HepG2 (cell line): ENCODE measurements around the gene NEAT1. TPM values are rescaled to one million over a fixed set of nuclear protein-coding genes. Genes with fewer than 3 reads are reported as not detected.

Experiments used
- CHCHD3 ChIP-seq: sonication (generic); formaldehyde crosslinking; IDR thresholded peaks from 2 replicates; pipeline ENCODE4 v1.8.0; 2022; ENCODE audit warnings: mild to moderate bottlenecking, missing genetic modification reagents, moderate library complexity
- CREBL2 ChIP-seq: sonication (generic); formaldehyde crosslinking; IDR thresholded peaks from 2 replicates; pipeline ENCODE4 v1.8.1; 2023; ENCODE audit warnings: missing genetic modification reagents, mild to moderate bottlenecking, borderline replicate concordance
- DMTF1 ChIP-seq: sonication (generic); formaldehyde crosslinking; IDR thresholded peaks from 2 replicates; pipeline ENCODE4 v1.4.0; 2020; ENCODE audit warnings: mild to moderate bottlenecking, missing genetic modification reagents
- HCFC1 ChIP-seq: fragments of 150-350 bp; IDR thresholded peaks from 2 replicates; pipeline ENCODE4 v1.6.1; 2014; ENCODE audit warnings: low read depth, low read length
- HNRNPUL1 ChIP-seq: fragments of 200-400 bp; formaldehyde crosslinking; IDR thresholded peaks from 2 replicates; pipeline ENCODE4 v1.6.1; 2017; ENCODE audit warnings: low read depth, mild to moderate bottlenecking, low read length, moderate library complexity
- MED1 ChIP-seq: sonication (generic); formaldehyde crosslinking; IDR thresholded peaks from 2 replicates; pipeline ENCODE4 v1.4.0; 2020; ENCODE audit warnings: missing genetic modification reagents
- MTA3 ChIP-seq: sonication (generic); formaldehyde crosslinking; IDR thresholded peaks from 2 replicates; pipeline ENCODE4 v1.4.0; 2020; ENCODE audit warnings: missing genetic modification reagents
- MTERF4 ChIP-seq: sonication (generic); formaldehyde crosslinking; IDR thresholded peaks from 2 replicates; pipeline ENCODE4 v1.8.0; 2023; ENCODE audit warnings: mild to moderate bottlenecking, missing genetic modification reagents
- MYNN ChIP-seq: sonication (generic); formaldehyde crosslinking; IDR thresholded peaks from 2 replicates; pipeline ENCODE4 v1.4.0; 2020; ENCODE audit warnings: mild to moderate bottlenecking, low read depth, missing genetic modification reagents
- PRMT3 ChIP-seq: sonication (generic); formaldehyde crosslinking; IDR thresholded peaks from 2 replicates; pipeline ENCODE4 v1.8.1; 2022; ENCODE audit warnings: low read depth, mild to moderate bottlenecking, moderate library complexity, missing genetic modification reagents, borderline replicate concordance
- RCOR2 ChIP-seq: IDR thresholded peaks from 2 replicates; pipeline ENCODE4 v1.6.1; 2016; ENCODE audit warnings: missing biosample characterization, missing genetic modification reagents
- SALL2 ChIP-seq: sonication (generic); formaldehyde crosslinking; IDR thresholded peaks from 2 replicates; pipeline ENCODE4 v1.8.1; 2023; ENCODE audit warnings: mild to moderate bottlenecking, missing genetic modification reagents, inconsistent platforms
- SMAD1 ChIP-seq: sonication (generic); formaldehyde crosslinking; IDR thresholded peaks from 2 replicates; pipeline ENCODE4 v1.4.0; 2020; ENCODE audit warnings: missing genetic modification reagents, low read depth, mild to moderate bottlenecking, borderline replicate concordance
- YY1 ChIP-seq: IDR thresholded peaks from 2 replicates; pipeline ENCODE4 v1.6.1; 2011; ENCODE audit warnings: low read length, low read depth, moderate library complexity, mild to moderate bottlenecking; ENCODE audit not compliant: insufficient read depth, insufficient replicate concordance
- ZNF20 ChIP-seq: sonication (generic); formaldehyde crosslinking; IDR thresholded peaks from 2 replicates; pipeline ENCODE4 v1.4.0; 2020; ENCODE audit warnings: mild to moderate bottlenecking, moderate library complexity, missing genetic modification reagents
- ZNF33A ChIP-seq: sonication (generic); formaldehyde crosslinking; IDR thresholded peaks from 2 replicates; pipeline ENCODE4 v1.5.1; 2020; ENCODE audit warnings: missing genetic modification reagents, mild to moderate bottlenecking, moderate library complexity, borderline replicate concordance
- ZNF792 ChIP-seq: IDR thresholded peaks from 2 replicates; pipeline ENCODE4 v1.6.1; 2016
- ZSCAN29 ChIP-seq: sonication (generic); formaldehyde crosslinking; conservative IDR thresholded peaks from 2 replicates; pipeline ENCODE4 v1.4.0; 2020; ENCODE audit warnings: mild to moderate bottlenecking, missing genetic modification reagents
- polyA plus RNA-seq, 8 experiments: library from polyadenylated mRNA; depleted of rRNA in 3 of 8; stranded (reverse) in 7 of 8; unstranded in 1 of 8; fragments of >200 nt; fragmentation: Illumina TruSeq in 4 of 8; extraction: Trizol in 4 of 8; gene quantifications; 2 replicates each; pipeline versions ENCODE4 v1.2.1 to v1.2.3, GENCODE V29; 2011 to 2016; ENCODE audit warnings: low read depth in 4 of 8, missing spikeins in 1 of 8, mixed read lengths in 1 of 8; ENCODE audit not compliant: insufficient read depth in 1 of 8
- total RNA-seq, 5 experiments: library from RNA; depleted of rRNA; stranded (reverse); fragments of >200 nt; fragmentation: Illumina TruSeq; extraction: Trizol; gene quantifications; 2 replicates each; pipeline ENCODE4 v1.2.3, GENCODE V29; 2016; ENCODE audit warnings: low read depth in 1 of 5
- TF ChIP-seq, protein P1 (sequence below): sonication (generic); formaldehyde crosslinking; IDR thresholded peaks from 2 replicates; pipeline ENCODE4 v1.4.0; 2020; ENCODE audit warnings: missing genetic modification reagents, borderline replicate concordance
- TF ChIP-seq, protein P2 (sequence below): sonication (generic); formaldehyde crosslinking; IDR thresholded peaks from 2 replicates; pipeline ENCODE4 v1.5.0; 2020; ENCODE audit warnings: mild to moderate bottlenecking, missing genetic modification reagents

Gene NEAT1
- total and polyA plus RNA-seq, 2 of the 13 experiments (the other 11 are each of a cell fraction or from before 2014, with no cell fraction given), result 20.5 to 41.2 TPM

DNA sequence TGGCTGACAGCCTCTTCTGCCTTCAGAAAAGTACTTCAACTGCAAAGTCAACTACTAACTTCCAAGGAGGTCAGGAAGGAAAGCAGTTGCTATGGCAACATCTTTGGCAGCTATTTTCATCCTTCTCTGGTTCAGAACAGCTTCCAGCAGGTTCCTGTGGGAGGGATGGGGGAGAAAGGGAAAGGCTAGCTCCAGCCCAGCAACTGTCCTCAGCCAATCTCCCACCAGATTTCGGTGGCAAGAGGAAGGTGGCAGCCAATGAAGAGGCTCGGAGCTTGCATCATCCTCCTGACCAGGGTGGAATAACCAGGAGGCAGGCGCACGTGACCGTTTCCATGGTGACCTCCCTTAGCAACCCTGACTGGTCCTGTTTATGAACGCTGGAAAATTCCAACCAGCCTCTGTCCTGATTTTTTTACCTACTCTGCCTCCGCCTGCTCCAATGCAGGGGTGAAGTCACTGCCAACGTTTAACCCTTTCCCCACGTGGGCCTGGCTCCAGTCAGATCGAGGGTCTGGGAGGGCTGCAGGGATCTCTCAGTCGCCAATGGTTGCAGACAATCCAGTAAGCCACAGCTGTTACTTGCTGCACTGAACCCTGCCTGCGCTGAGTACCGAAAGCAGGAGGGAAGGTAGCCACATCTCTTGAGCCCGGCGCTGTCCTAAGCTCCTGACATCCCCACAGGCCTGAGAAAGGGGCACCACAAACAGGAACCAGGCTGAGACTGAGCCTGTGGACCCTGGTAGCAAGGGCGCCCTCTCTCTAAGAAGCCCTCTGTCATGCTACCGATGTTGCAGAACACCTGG lies 65.1 kb downstream of the NEAT1 start (continued):
- TF ChIP-seq, protein P1, sequence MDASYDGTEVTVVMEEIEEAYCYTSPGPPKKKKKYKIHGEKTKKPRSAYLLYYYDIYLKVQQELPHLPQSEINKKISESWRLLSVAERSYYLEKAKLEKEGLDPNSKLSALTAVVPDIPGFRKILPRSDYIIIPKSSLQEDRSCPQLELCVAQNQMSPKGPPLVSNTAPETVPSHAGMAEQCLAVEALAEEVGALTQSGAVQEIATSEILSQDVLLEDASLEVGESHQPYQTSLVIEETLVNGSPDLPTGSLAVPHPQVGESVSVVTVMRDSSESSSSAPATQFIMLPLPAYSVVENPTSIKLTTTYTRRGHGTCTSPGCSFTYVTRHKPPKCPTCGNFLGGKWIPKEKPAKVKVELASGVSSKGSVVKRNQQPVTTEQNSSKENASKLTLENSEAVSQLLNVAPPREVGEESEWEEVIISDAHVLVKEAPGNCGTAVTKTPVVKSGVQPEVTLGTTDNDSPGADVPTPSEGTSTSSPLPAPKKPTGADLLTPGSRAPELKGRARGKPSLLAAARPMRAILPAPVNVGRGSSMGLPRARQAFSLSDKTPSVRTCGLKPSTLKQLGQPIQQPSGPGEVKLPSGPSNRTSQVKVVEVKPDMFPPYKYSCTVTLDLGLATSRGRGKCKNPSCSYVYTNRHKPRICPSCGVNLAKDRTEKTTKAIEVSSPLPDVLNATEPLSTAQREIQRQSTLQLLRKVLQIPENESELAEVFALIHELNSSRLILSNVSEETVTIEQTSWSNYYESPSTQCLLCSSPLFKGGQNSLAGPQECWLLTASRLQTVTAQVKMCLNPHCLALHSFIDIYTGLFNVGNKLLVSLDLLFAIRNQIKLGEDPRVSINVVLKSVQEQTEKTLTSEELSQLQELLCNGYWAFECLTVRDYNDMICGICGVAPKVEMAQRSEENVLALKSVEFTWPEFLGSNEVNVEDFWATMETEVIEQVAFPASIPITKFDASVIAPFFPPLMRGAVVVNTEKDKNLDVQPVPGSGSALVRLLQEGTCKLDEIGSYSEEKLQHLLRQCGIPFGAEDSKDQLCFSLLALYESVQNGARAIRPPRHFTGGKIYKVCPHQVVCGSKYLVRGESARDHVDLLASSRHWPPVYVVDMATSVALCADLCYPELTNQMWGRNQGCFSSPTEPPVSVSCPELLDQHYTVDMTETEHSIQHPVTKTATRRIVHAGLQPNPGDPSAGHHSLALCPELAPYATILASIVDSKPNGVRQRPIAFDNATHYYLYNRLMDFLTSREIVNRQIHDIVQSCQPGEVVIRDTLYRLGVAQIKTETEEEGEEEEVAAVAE (CRISPR knock-in tag), result no peak
- TF ChIP-seq PRMT3 (CRISPR knock-in tag), result no peak
- no peak; the same call in 1 of the 2 replicates for TF ChIP-seq ZSCAN29 (CRISPR knock-in tag)
- TF ChIP-seq SALL2 (CRISPR knock-in tag), result 0 out of 2 replicates have a peak, but pooled peaks have one; percentile 27
- TF ChIP-seq, protein P2, sequence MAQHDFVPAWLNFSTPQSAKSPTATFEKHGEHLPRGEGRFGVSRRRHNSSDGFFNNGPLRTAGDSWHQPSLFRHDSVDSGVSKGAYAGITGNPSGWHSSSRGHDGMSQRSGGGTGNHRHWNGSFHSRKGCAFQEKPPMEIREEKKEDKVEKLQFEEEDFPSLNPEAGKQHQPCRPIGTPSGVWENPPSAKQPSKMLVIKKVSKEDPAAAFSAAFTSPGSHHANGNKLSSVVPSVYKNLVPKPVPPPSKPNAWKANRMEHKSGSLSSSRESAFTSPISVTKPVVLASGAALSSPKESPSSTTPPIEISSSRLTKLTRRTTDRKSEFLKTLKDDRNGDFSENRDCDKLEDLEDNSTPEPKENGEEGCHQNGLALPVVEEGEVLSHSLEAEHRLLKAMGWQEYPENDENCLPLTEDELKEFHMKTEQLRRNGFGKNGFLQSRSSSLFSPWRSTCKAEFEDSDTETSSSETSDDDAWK (CRISPR knock-in tag), result no peak
- no peak for TF ChIP-seq YY1
- TF ChIP-seq CREBL2 (CRISPR knock-in tag), result no peak
- peak; percentile 75 for TF ChIP-seq MED1 (CRISPR knock-in tag)
- peak; percentile 57; the same call in 1 of the 2 replicates for TF ChIP-seq RCOR2 (CRISPR knock-in tag)
- no peak for TF ChIP-seq ZNF20 (CRISPR knock-in tag)
- TF ChIP-seq SMAD1 (CRISPR knock-in tag), result 0 out of 2 replicates have a peak, but pooled peaks have one; percentile 21
- peak; percentile 31; the same call in 1 of the 2 replicates for TF ChIP-seq ZNF792 (CRISPR knock-in tag)
- TF ChIP-seq HNRNPUL1, result no peak
- TF ChIP-seq MTA3 (CRISPR knock-in tag), result no peak
- no peak for TF ChIP-seq MTERF4 (CRISPR knock-in tag)
- no peak for TF ChIP-seq HCFC1
- no peak for TF ChIP-seq DMTF1 (CRISPR knock-in tag)
- TF ChIP-seq ZNF33A (CRISPR knock-in tag), result no peak
- peak; percentile 91; the same call in 1 of the 2 replicates for TF ChIP-seq MYNN (CRISPR knock-in tag)
- TF ChIP-seq CHCHD3 (CRISPR knock-in tag), result no peak
